Activated CD4-positive, alpha-beta T cell treated with anti-CD3 and anti-CD28 coated beads, Interleukin-2, amount 10 ng/mL, durations not matched to agents 7 days and 5 days (primary cell): ENCODE results near the gene NHSL1. TPM values are rescaled to one million over a fixed set of nuclear protein-coding genes. Genes with fewer than 3 reads are reported as not detected.

Experiments used
- CTCF ChIA-PET: fragments of 350-600 bp; sonication (Branson Sonifier 250); formaldehyde crosslinking; loops from one replicate; lab custom pipeline; 2021; ENCODE audit warnings: antibody characterized with exemption; lab: Charles Lee
- POLR2A ChIA-PET: fragments of 350-600 bp; sonication (Branson Sonifier 250); formaldehyde crosslinking; loops from one replicate; lab custom pipeline; 2021; ENCODE audit warnings: antibody characterized with exemption; lab: Charles Lee
- DNase-seq: peaks from one replicate; pipeline ENCODE4 v3.0.0-alpha.2; 2020
- H3K27ac Mint-ChIP-seq: one replicate; pipeline ENCODE4 v1.8.0; 2021; ENCODE audit warnings: mild to moderate bottlenecking, moderate library complexity, mixed read lengths
- H3K27me3 Mint-ChIP-seq: one replicate; pipeline ENCODE4 v1.8.0; 2021; ENCODE audit warnings: mixed read lengths
- H3K36me3 Mint-ChIP-seq: one replicate; pipeline ENCODE4 v1.8.0; 2021; ENCODE audit warnings: low read depth, mixed read lengths
- H3K4me1 Mint-ChIP-seq: one replicate; pipeline ENCODE4 v1.8.0; 2021; ENCODE audit warnings: mixed read lengths
- H3K4me3 Mint-ChIP-seq: one replicate; pipeline ENCODE4 v1.8.0; 2021; ENCODE audit warnings: mild to moderate bottlenecking, moderate library complexity, mixed read lengths
- H3K9me3 Mint-ChIP-seq: one replicate; pipeline ENCODE4 v1.8.0; 2021; ENCODE audit warnings: mixed read lengths
- total RNA-seq, 2 experiments: library from RNA; stranded (reverse); gene quantifications; one replicate each; pipeline ENCODE4 v1.2.3, GENCODE V29; 2021

NHSL1 gene
- total RNA-seq, 2 experiments from 2014 or later, result 0.22 to 0.54 TPM

GRCh38 chr6:138465007-138465645, 34.2 kb downstream of the NHSL1 start:
- H3K4me3 Mint-ChIP-seq, result no peak overlapping the region
- ChIA-PET POLR2A (no interaction called here), CTCF (interaction anchor here (0.6 kb wide), 1 partner anchor 181 kb away, joined by 5 read pairs; no protein-coding TSS in a partner anchor)
- H3K36me3 Mint-ChIP-seq, result no peaks in the 10 kb centered on the region
- peaks cover 3% of the 10 kb centered on the region for H3K9me3 Mint-ChIP-seq
- H3K27ac Mint-ChIP-seq, result no peak overlapping the region
- peaks cover 5% of the 10 kb centered on the region for H3K4me1 Mint-ChIP-seq
- H3K27me3 Mint-ChIP-seq, result peaks cover 3% of the 10 kb centered on the region
- DNase-seq, result no peak

- no peaks in the 10 kb centered on the region for H3K27me3 Mint-ChIP-seq
- POLR2A ChIA-PET, result no interaction called here
- H3K36me3 Mint-ChIP-seq, result no peaks in the 10 kb centered on the region
- H3K9me3 Mint-ChIP-seq, result peaks cover 3% of the 10 kb centered on the region
- peaks cover 5% of the 10 kb centered on the region for H3K4me1 Mint-ChIP-seq
- no peak overlapping the region for H3K27ac Mint-ChIP-seq
- CTCF ChIA-PET, result no interaction called here
- no peak overlapping the region for H3K4me3 Mint-ChIP-seq
- no peak for DNase-seq
Measured at GRCh38 chr6:138464085-138464484, 35.2 kb downstream of the NHSL1 start.

GRCh38 chr6:138461647-138462046, 37.6 kb downstream of the NHSL1 start:
- no peak for DNase-seq
- Mint-ChIP-seq H3K27me3 (no peaks in the 10 kb centered on the region), H3K36me3 (no peaks in the 10 kb centered on the region), H3K4me3 (no peak overlapping the region), H3K4me1 (peaks cover 13% of the 10 kb centered on the region), H3K27ac (no peak overlapping the region), H3K9me3 (peaks cover 3% of the 10 kb centered on the region)
- ChIA-PET POLR2A (no interaction called here), CTCF (no interaction called here)

GRCh38 chr6:138456401-138456790, 42.9 kb downstream of the NHSL1 start:
- Mint-ChIP-seq H3K36me3 (no peaks in the 10 kb centered on the region), H3K27ac (peak overlapping the region; percentile 93), H3K4me3 (peak overlapping the region; percentile 50), H3K4me1 (peaks cover 30% of the 10 kb centered on the region), H3K27me3 (no peaks in the 10 kb centered on the region), H3K9me3 (no peaks in the 10 kb centered on the region)
- POLR2A ChIA-PET, result no interaction called here
- CTCF ChIA-PET, result interaction anchor here (1.2 to 1.9 kb wide), 2 partner anchors 11 to 15 kb away, joined by 3 to 5 read pairs; no protein-coding TSS in a partner anchor
- DNase-seq, result no peak

GRCh38 chr6:138455746-138456400, 43.4 kb downstream of the NHSL1 start:
- peaks cover 2% of the 10 kb centered on the region for H3K27me3 Mint-ChIP-seq
- CTCF ChIA-PET, result interaction anchor here (0.6 to 1.9 kb wide), 3 partner anchors 12 to 173 kb away, joined by 3 to 5 read pairs (median 3); no protein-coding TSS in a partner anchor
- peak overlapping the region; percentile 50 for H3K4me3 Mint-ChIP-seq
- H3K4me1 Mint-ChIP-seq, result peaks cover 30% of the 10 kb centered on the region
- H3K9me3 Mint-ChIP-seq, result no peaks in the 10 kb centered on the region
- POLR2A ChIA-PET, result interaction anchor here (0.6 kb wide), 1 partner anchor 177 kb away, joined by 3 read pairs; no protein-coding TSS in a partner anchor
- H3K36me3 Mint-ChIP-seq, result no peaks in the 10 kb centered on the region
- DNase-seq, result peak; percentile 42
- H3K27ac Mint-ChIP-seq, result peak overlapping the region; percentile 93

GRCh38 chr6:138454981-138455706, 44.1 kb downstream of the NHSL1 start:
- ChIA-PET POLR2A (interaction anchor here (0.6 kb wide), 1 partner anchor 176 kb away, joined by 3 read pairs; no protein-coding TSS in a partner anchor), CTCF (interaction anchor here (0.6 to 1.9 kb wide), 4 partner anchors 10 to 172 kb away, joined by 3 to 5 read pairs (median 3); no protein-coding TSS in a partner anchor)
- peak overlapping the region; percentile 50 for H3K4me3 Mint-ChIP-seq
- DNase-seq, result peak; percentile 72
- H3K4me1 Mint-ChIP-seq, result peaks cover 30% of the 10 kb centered on the region
- H3K27me3 Mint-ChIP-seq, result peaks cover 2% of the 10 kb centered on the region
- peak overlapping the region; percentile 93 for H3K27ac Mint-ChIP-seq
- H3K36me3 Mint-ChIP-seq, result no peaks in the 10 kb centered on the region
- no peaks in the 10 kb centered on the region for H3K9me3 Mint-ChIP-seq

GRCh38 chr6:138451043-138451442, 48.3 kb downstream of the NHSL1 start:
- ChIA-PET POLR2A (no interaction called here), CTCF (no interaction called here)
- no peak overlapping the region for H3K4me3 Mint-ChIP-seq
- H3K9me3 Mint-ChIP-seq, result no peaks in the 10 kb centered on the region
- peaks cover 2% of the 10 kb centered on the region for H3K27me3 Mint-ChIP-seq
- no peaks in the 10 kb centered on the region for H3K36me3 Mint-ChIP-seq
- DNase-seq, result no peak
- H3K4me1 Mint-ChIP-seq, result peaks cover 15% of the 10 kb centered on the region
- H3K27ac Mint-ChIP-seq, result no peak overlapping the region

GRCh38 chr6:138450445-138450844, 48.8 kb downstream of the NHSL1 start:
- peaks cover 9% of the 10 kb centered on the region for H3K4me1 Mint-ChIP-seq
- H3K36me3 Mint-ChIP-seq, result no peaks in the 10 kb centered on the region
- H3K27me3 Mint-ChIP-seq, result peaks cover 2% of the 10 kb centered on the region
- CTCF ChIA-PET, result interaction anchor here (0.6 kb wide), 1 partner anchor 27 kb away, joined by 4 read pairs; no protein-coding TSS in a partner anchor
- POLR2A ChIA-PET, result no interaction called here
- H3K4me3 Mint-ChIP-seq, result no peak overlapping the region
- DNase-seq, result no peak
- H3K27ac Mint-ChIP-seq, result no peak overlapping the region
- no peaks in the 10 kb centered on the region for H3K9me3 Mint-ChIP-seq

- no peak for DNase-seq
- no peaks in the 10 kb centered on the region for H3K4me1 Mint-ChIP-seq
- H3K9me3 Mint-ChIP-seq, result no peaks in the 10 kb centered on the region
- ChIA-PET CTCF (interaction anchor here (0.5 to 1.4 kb wide), 3 partner anchors 16 to 1163 kb away, joined by 3 to 4 read pairs (median 3); no protein-coding TSS in a partner anchor), POLR2A (no interaction called here)
- peaks cover 2% of the 10 kb centered on the region for H3K27me3 Mint-ChIP-seq
- H3K36me3 Mint-ChIP-seq, result no peaks in the 10 kb centered on the region
- no peak overlapping the region for H3K4me3 Mint-ChIP-seq
- H3K27ac Mint-ChIP-seq, result no peak overlapping the region
Measured at GRCh38 chr6:138446821-138447220, 52.5 kb downstream of the NHSL1 start.

GRCh38 chr6:138443979-138444378, 55.3 kb downstream of the NHSL1 start:
- CTCF ChIA-PET, result interaction anchor here (0.6 to 1.0 kb wide), 2 partner anchors 39 to 305 kb away, joined by 3 to 6 read pairs; partner anchors contain the start of gene HEBP2

GRCh38 chr6:138442663-138443062, 56.6 kb downstream of the NHSL1 start:
- no peak overlapping the region for H3K27ac Mint-ChIP-seq
- no peaks in the 10 kb centered on the region for H3K27me3 Mint-ChIP-seq
- ChIA-PET POLR2A (no interaction called here), CTCF (interaction anchor here (1.5 kb wide), 1 partner anchor 67 kb away, joined by 3 read pairs; no protein-coding TSS in a partner anchor)
- no peaks in the 10 kb centered on the region for H3K36me3 Mint-ChIP-seq
- DNase-seq, result no peak
- no peak overlapping the region for H3K4me3 Mint-ChIP-seq
- no peaks in the 10 kb centered on the region for H3K9me3 Mint-ChIP-seq
- no peaks in the 10 kb centered on the region for H3K4me1 Mint-ChIP-seq

More at GRCh38 chr6:138443979-138444378, 55.3 kb downstream of the NHSL1 start:
- H3K36me3 Mint-ChIP-seq, result no peaks in the 10 kb centered on the region
- H3K4me1 Mint-ChIP-seq, result no peaks in the 10 kb centered on the region
- POLR2A ChIA-PET, result no interaction called here
- no peak for DNase-seq
- H3K4me3 Mint-ChIP-seq, result no peak overlapping the region
- H3K27ac Mint-ChIP-seq, result no peak overlapping the region
- H3K9me3 Mint-ChIP-seq, result no peaks in the 10 kb centered on the region
- H3K27me3 Mint-ChIP-seq, result no peaks in the 10 kb centered on the region

- no peak for DNase-seq
- CTCF ChIA-PET, result interaction anchor here (1.5 kb wide), 1 partner anchor 67 kb away, joined by 3 read pairs; no protein-coding TSS in a partner anchor
Measured at GRCh38 chr6:138441965-138442364, 57.3 kb downstream of the NHSL1 start.

More at GRCh38 chr6:138441965-138442364, 57.3 kb downstream of the NHSL1 start:
- Mint-ChIP-seq H3K9me3 (no peaks in the 10 kb centered on the region), H3K36me3 (no peaks in the 10 kb centered on the region), H3K27me3 (no peaks in the 10 kb centered on the region), H3K4me1 (no peaks in the 10 kb centered on the region), H3K27ac (no peak overlapping the region), H3K4me3 (no peak overlapping the region)
- POLR2A ChIA-PET, result no interaction called here
